K562 (cell line): ENCODE data around the gene FAM180B. TPM values are rescaled to one million over a fixed set of nuclear protein-coding genes. Genes with fewer than 3 reads are reported as not detected.

ENCODE experiments used
- ATF3 ChIP-seq, 2 experiments: fragments of 450-650 bp in 1 of 2; sonication (generic) in 1 of 2; formaldehyde crosslinking in 1 of 2; IDR thresholded peaks in 1 of 2; conservative IDR thresholded peaks in 1 of 2; 2 replicates each; pipeline versions ENCODE4 v1.6.1 to v1.8.1; 2016 to 2023; ENCODE audit warnings: mild to moderate bottlenecking in 2 of 2, moderate library complexity in 2 of 2, inconsistent platforms in 1 of 2, missing genetic modification reagents in 1 of 2
- HMBOX1 ChIP-seq: sonication (generic); IDR thresholded peaks from 2 replicates; pipeline ENCODE4 v1.6.1; 2016
- HOXB6 ChIP-seq: fragments of 250-450 bp; sonication (Bioruptor Pico); IDR thresholded peaks from 2 replicates; pipeline ENCODE4 v1.5.1; 2022; ENCODE audit warnings: mild to moderate bottlenecking, borderline replicate concordance
- IRF1 ChIP-seq: sonication (generic); formaldehyde crosslinking; IDR thresholded peaks from 2 replicates; pipeline ENCODE4 v1.8.0; 2022; ENCODE audit warnings: missing genetic modification reagents, mild to moderate bottlenecking, borderline replicate concordance
- KDM4B ChIP-seq, 2 experiments: fragments of 450-650 bp in 1 of 2; sonication (generic) in 1 of 2; IDR thresholded peaks; 2 replicates each; pipeline ENCODE4 v1.6.1; 2016 to 2017; ENCODE audit warnings: borderline replicate concordance in 2 of 2, antibody characterized with exemption in 1 of 2, low read depth in 1 of 2, mild to moderate bottlenecking in 1 of 2
- KLF16 ChIP-seq: IDR thresholded peaks from 2 replicates; pipeline ENCODE4 v1.6.1; 2016; ENCODE audit warnings: antibody characterized with exemption
- NBN ChIP-seq: fragments of 450-650 bp; IDR thresholded peaks from 2 replicates; pipeline ENCODE4 v1.6.1; 2016; ENCODE audit warnings: low read depth, mild to moderate bottlenecking
- OTX1 ChIP-seq: fragments of 450-650 bp; formaldehyde crosslinking; IDR thresholded peaks from 2 replicates; pipeline ENCODE4 v1.4.0; 2022; ENCODE audit warnings: mild to moderate bottlenecking
- PCBP1 ChIP-seq: fragments of 200-400 bp; formaldehyde crosslinking; IDR thresholded peaks from 2 replicates; pipeline ENCODE4 v1.6.1; 2018; ENCODE audit warnings: mild to moderate bottlenecking, low read depth, low read length; ENCODE audit not compliant: poor library complexity, severe bottlenecking
- RREB1 ChIP-seq: fragments of 250-450 bp; sonication (Bioruptor Pico); IDR thresholded peaks from 2 replicates; pipeline ENCODE4 v1.4.0; 2020
- ZNF263 ChIP-seq: sonication (generic); formaldehyde crosslinking; IDR thresholded peaks from 2 replicates; pipeline ENCODE4 v1.8.0; 2022; ENCODE audit warnings: mild to moderate bottlenecking, missing genetic modification reagents, borderline replicate concordance
- ZNF3 ChIP-seq: fragments of 250-450 bp; sonication (Bioruptor Pico); IDR thresholded peaks from 2 replicates; pipeline ENCODE4 v1.5.0; 2021; ENCODE audit warnings: mild to moderate bottlenecking, moderate library complexity
- ZNF384 ChIP-seq: IDR thresholded peaks from 2 replicates; pipeline ENCODE4 v1.6.1; 2012; ENCODE audit warnings: low read depth, low read length, improper control_type of control experiment
- ZNF561 ChIP-seq: fragments of 450-650 bp; formaldehyde crosslinking; conservative IDR thresholded peaks from 2 replicates; pipeline ENCODE4 v1.4.0; 2020; ENCODE audit warnings: mild to moderate bottlenecking, moderate library complexity
- ZNF639 ChIP-seq, 2 experiments: fragments of 200-800 bp in 1 of 2; sonication (Bioruptor generic) in 1 of 2; sonication (generic) in 1 of 2; formaldehyde crosslinking in 1 of 2; IDR thresholded peaks in 1 of 2; conservative IDR thresholded peaks in 1 of 2; 2 replicates each; pipeline versions ENCODE4 v1.5.0 to v1.6.1; 2016 to 2020; ENCODE audit warnings: missing compliant biosample characterization in 1 of 2, missing genetic modification characterization in 1 of 2, missing genetic modification reagents in 1 of 2
- polyA plus RNA-seq, 8 experiments: library from polyadenylated mRNA; depleted of rRNA in 4 of 8; stranded (reverse) in 5 of 8; unstranded in 3 of 8; fragments of >200 nt; fragmentation: Nextera tagmentation in 2 of 8; fragmentation: Illumina TruSeq in 1 of 8; extraction: Ambion mirVana in 2 of 8; extraction: Trizol in 1 of 8; gene quantifications; 2 replicates each; pipeline versions ENCODE4 v1.2.1 to v1.2.3, GENCODE V29; 2011 to 2014; ENCODE audit warnings: inconsistent platforms in 1 of 8, missing spikeins in 1 of 8
- total RNA-seq, 7 experiments: library from RNA; depleted of rRNA in 6 of 7; stranded (reverse); fragments of >200 nt in 6 of 7; fragmentation: Illumina TruSeq in 2 of 7; extraction: Trizol in 2 of 7; gene quantifications; 2 replicates each; pipeline versions ENCODE4 v1.2.1 to v1.2.3, GENCODE V29; 2011 to 2021; ENCODE audit warnings: low replicate concordance in 1 of 7

Gene FAM180B
- total and polyA plus RNA-seq, 9 of the 15 experiments (the other 6 are each of a cell fraction or from before 2014, with no cell fraction given): 0.05 to 0.14 TPM; not detected in 7

GRCh38 chr11:47551086-47551485 is 35.4 kb upstream of the FAM180B start (continued):
- no peak for TF ChIP-seq ATF3 (IDR thresholded peaks at IDR 0.05)
- TF ChIP-seq ATF3 (CRISPR knock-in tag; conservative IDR thresholded peaks at IDR 0.05): no peak
- no peak for TF ChIP-seq OTX1
- TF ChIP-seq RREB1: no peak
- TF ChIP-seq PCBP1: no peak
- no peak for TF ChIP-seq NBN
- TF ChIP-seq ZNF3 (CRISPR knock-in tag): no peak
- no peak for TF ChIP-seq ZNF639 (CRISPR knock-in tag; conservative IDR thresholded peaks at IDR 0.05 in 1 of 2, IDR thresholded peaks at IDR 0.05 in 1 of 2)
- TF ChIP-seq ZNF561 (CRISPR knock-in tag): no peak
- peak; percentile 92 for TF ChIP-seq HMBOX1
- no peak for TF ChIP-seq HOXB6
- no peak for TF ChIP-seq ZNF384
- no peak for TF ChIP-seq ZNF263 (CRISPR knock-in tag)
- TF ChIP-seq IRF1 (CRISPR knock-in tag): no peak
- TF ChIP-seq KDM4B (IDR thresholded peaks at IDR 0.05; ENCODE audit: borderline replicate concordance in 2 of 2, low read depth in 1 of 2): no peak
- TF ChIP-seq KLF16: 0 out of 2 replicates have a peak, but pooled peaks have one; percentile 26
